Measurements from ENCODE around the gene RAC2.

- no peak for TF ChIP-seq CTCF (IDR thresholded peaks at IDR 0.05)
- no peak for TF ChIP-seq POLR2AphosphoS5 (IDR thresholded peaks at IDR 0.05)
These were observed 18.3 kb upstream of the RAC2 start for GRCh38 chr22:37262346-37262745.

All from esophagus muscularis mucosa (tissue), 3 donors.